Fibroblast of lung (primary cell): Measurements from ENCODE around the gene COL9A2.

ENCODE experiments used
- CTCF ChIP-seq, 2 donors: IDR thresholded peaks in 1 of 2; conservative IDR thresholded peaks in 1 of 2; 1 replicate in 1 of 2; 2 replicates in 1 of 2; pipeline ENCODE4 v1.5.1; 2011 to 2012; ENCODE audit warnings: low read length in 2 of 2, control low read depth in 1 of 2, inconsistent platforms in 1 of 2, low read depth in 1 of 2, mild to moderate bottlenecking in 1 of 2
- EZH2 ChIP-seq: IDR thresholded peaks from 2 replicates; pipeline ENCODE4 v1.5.1; 2012; ENCODE audit warnings: low read length, control low read depth, mild to moderate bottlenecking; ENCODE audit errors: missing control alignments

DNA sequence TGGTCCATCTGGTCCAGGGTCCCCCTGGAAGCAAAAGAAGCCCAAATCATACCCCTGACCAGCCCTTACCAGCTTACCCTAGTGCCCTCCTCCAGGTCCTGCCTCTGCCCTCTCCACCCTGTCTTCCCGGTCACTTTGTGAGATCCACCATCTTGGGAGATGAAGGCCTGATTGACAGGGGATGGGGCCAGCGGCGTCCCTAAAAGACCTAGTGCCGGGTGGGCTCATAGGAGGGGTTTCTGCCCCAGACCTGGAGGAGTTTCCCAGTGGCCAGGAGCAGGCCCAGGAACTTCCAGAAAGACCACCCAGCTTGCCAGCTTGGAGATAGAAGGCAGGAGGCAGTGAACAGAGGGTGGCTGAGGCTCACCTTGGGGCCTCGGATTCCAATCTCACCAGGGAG is 5.4 kb downstream of the COL9A2 start:
- TF ChIP-seq CTCF (conservative IDR thresholded peaks at IDR 0.05 in 1 of 2, IDR thresholded peaks at IDR 0.05 in 1 of 2; ENCODE audit: low read depth in 1 of 2, low read length in 2 of 2) (no peak), EZH2 (no peak)
